ENCODE results near the gene SP140. TPM values are rescaled to one million over a fixed set of nuclear protein-coding genes. Genes with fewer than 3 reads are reported as not detected.

The SP140 gene
- total and polyA plus RNA-seq, 2 experiments from 2014 or later: 0.24 to 0.70 TPM

- no peak for ATAC-seq
- H3K79me2 ChIP-seq (replicated peaks; ENCODE audit: insufficient read depth): no peaks in the 10 kb centered on the region
- H3K36me3 ChIP-seq (ENCODE audit: insufficient read depth): 0 out of 2 replicates have a peak, but pooled peaks cover 3% of the 10 kb centered on the region
- DNase-seq (ENCODE audit: low spot score): no peak
- Mint-ChIP-seq H3K4me1 (no peaks in the 10 kb centered on the region; the same call in 2 of the 3 replicates), H3K4me3 (no peak overlapping the region), H3K27ac (no peak overlapping the region), H3K27me3 (ENCODE audit: insufficient read depth, low read depth, poor library complexity) (no peaks in the 10 kb centered on the region), H3K9me3 (peaks cover 23% of the 10 kb centered on the region; the same call in 2 of the 3 replicates), H3K36me3 (ENCODE audit: low read depth) (peaks cover 7% of the 10 kb centered on the region; the same call in 2 of the 3 replicates)
- no peak overlapping the region for H2AFZ ChIP-seq
- no peak overlapping the region for H3K27ac ChIP-seq (ENCODE audit: low read depth)
- TF ChIP-seq EZH2phosphoT487 (IDR thresholded peaks at IDR 0.05; ENCODE audit: unreplicated experiment) (no peak), CREB1 (CRISPR knock-in tag; IDR thresholded peaks at IDR 0.05; ENCODE audit: low read depth) (no peak), POLR2AphosphoS5 (IDR thresholded peaks at IDR 0.05; ENCODE audit: low read depth) (no peak), ETS1 (IDR thresholded peaks at IDR 0.05) (no peak), EZH2 (IDR thresholded peaks at IDR 0.05; ENCODE audit: low read depth, unreplicated experiment) (no peak)
- TF ChIP-seq, protein P1, sequence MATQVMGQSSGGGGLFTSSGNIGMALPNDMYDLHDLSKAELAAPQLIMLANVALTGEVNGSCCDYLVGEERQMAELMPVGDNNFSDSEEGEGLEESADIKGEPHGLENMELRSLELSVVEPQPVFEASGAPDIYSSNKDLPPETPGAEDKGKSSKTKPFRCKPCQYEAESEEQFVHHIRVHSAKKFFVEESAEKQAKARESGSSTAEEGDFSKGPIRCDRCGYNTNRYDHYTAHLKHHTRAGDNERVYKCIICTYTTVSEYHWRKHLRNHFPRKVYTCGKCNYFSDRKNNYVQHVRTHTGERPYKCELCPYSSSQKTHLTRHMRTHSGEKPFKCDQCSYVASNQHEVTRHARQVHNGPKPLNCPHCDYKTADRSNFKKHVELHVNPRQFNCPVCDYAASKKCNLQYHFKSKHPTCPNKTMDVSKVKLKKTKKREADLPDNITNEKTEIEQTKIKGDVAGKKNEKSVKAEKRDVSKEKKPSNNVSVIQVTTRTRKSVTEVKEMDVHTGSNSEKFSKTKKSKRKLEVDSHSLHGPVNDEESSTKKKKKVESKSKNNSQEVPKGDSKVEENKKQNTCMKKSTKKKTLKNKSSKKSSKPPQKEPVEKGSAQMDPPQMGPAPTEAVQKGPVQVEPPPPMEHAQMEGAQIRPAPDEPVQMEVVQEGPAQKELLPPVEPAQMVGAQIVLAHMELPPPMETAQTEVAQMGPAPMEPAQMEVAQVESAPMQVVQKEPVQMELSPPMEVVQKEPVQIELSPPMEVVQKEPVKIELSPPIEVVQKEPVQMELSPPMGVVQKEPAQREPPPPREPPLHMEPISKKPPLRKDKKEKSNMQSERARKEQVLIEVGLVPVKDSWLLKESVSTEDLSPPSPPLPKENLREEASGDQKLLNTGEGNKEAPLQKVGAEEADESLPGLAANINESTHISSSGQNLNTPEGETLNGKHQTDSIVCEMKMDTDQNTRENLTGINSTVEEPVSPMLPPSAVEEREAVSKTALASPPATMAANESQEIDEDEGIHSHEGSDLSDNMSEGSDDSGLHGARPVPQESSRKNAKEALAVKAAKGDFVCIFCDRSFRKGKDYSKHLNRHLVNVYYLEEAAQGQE (IDR thresholded peaks at IDR 0.05; ENCODE audit: unreplicated experiment): no peak
- TF ChIP-seq, protein P2, sequence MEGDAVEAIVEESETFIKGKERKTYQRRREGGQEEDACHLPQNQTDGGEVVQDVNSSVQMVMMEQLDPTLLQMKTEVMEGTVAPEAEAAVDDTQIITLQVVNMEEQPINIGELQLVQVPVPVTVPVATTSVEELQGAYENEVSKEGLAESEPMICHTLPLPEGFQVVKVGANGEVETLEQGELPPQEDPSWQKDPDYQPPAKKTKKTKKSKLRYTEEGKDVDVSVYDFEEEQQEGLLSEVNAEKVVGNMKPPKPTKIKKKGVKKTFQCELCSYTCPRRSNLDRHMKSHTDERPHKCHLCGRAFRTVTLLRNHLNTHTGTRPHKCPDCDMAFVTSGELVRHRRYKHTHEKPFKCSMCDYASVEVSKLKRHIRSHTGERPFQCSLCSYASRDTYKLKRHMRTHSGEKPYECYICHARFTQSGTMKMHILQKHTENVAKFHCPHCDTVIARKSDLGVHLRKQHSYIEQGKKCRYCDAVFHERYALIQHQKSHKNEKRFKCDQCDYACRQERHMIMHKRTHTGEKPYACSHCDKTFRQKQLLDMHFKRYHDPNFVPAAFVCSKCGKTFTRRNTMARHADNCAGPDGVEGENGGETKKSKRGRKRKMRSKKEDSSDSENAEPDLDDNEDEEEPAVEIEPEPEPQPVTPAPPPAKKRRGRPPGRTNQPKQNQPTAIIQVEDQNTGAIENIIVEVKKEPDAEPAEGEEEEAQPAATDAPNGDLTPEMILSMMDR (conservative IDR thresholded peaks at IDR 0.05; ENCODE audit: low read depth in 2 of 2): no peak
- no peaks in the 10 kb centered on the region for H3K27me3 ChIP-seq (ENCODE audit: insufficient read depth)
- H3K4me1 ChIP-seq (ENCODE audit: insufficient read depth): no peaks in the 10 kb centered on the region
- H4K20me1 ChIP-seq (replicated peaks; ENCODE audit: insufficient read depth): no peaks in the 10 kb centered on the region
- no peaks in the 10 kb centered on the region for H3F3A ChIP-seq (replicated peaks; ENCODE audit: low read depth)
- H3K9me2 ChIP-seq (ENCODE audit: insufficient read depth): 0 out of 2 replicates have a peak, but pooled peaks cover 6% of the 10 kb centered on the region
- no peak overlapping the region for H3K4me3 ChIP-seq
- H3K4me2 ChIP-seq: no peak overlapping the region
These were observed 118.2 kb downstream of the SP140 start for GRCh38 chr2:230343747-230344146.

- Histone ChIP-seq H2AFZ (no peak overlapping the region), H3K27ac (ENCODE audit: low read depth) (no peak overlapping the region), H3K4me2 (no peak overlapping the region), H3K4me3 (no peak overlapping the region), H3K36me3 (ENCODE audit: insufficient read depth) (0 out of 2 replicates have a peak, but pooled peaks cover 3% of the 10 kb centered on the region), H3K27me3 (ENCODE audit: insufficient read depth) (no peaks in the 10 kb centered on the region), H3F3A (replicated peaks; ENCODE audit: low read depth) (no peaks in the 10 kb centered on the region), H3K9me2 (ENCODE audit: insufficient read depth) (0 out of 2 replicates have a peak, but pooled peaks cover 6% of the 10 kb centered on the region), H3K4me1 (ENCODE audit: insufficient read depth) (no peaks in the 10 kb centered on the region), H3K79me2 (replicated peaks; ENCODE audit: insufficient read depth) (no peaks in the 10 kb centered on the region), H4K20me1 (replicated peaks; ENCODE audit: insufficient read depth) (no peaks in the 10 kb centered on the region)
- Mint-ChIP-seq H3K9me3 (peaks cover 23% of the 10 kb centered on the region; the same call in 2 of the 3 replicates), H3K4me3 (no peak overlapping the region), H3K36me3 (ENCODE audit: low read depth) (peaks cover 7% of the 10 kb centered on the region; the same call in 2 of the 3 replicates), H3K4me1 (no peaks in the 10 kb centered on the region; the same call in 2 of the 3 replicates), H3K27me3 (ENCODE audit: insufficient read depth, low read depth, poor library complexity) (no peaks in the 10 kb centered on the region), H3K27ac (no peak overlapping the region)
- DNase-seq (ENCODE audit: low spot score) (no peak), ATAC-seq (no peak)
- TF ChIP-seq ETS1 (IDR thresholded peaks at IDR 0.05) (no peak), POLR2AphosphoS5 (IDR thresholded peaks at IDR 0.05; ENCODE audit: low read depth) (no peak), EZH2 (IDR thresholded peaks at IDR 0.05; ENCODE audit: low read depth, unreplicated experiment) (no peak), STAT1 (IDR thresholded peaks at IDR 0.05; ENCODE audit: unreplicated experiment) (no peak), CREB1 (CRISPR knock-in tag; IDR thresholded peaks at IDR 0.05; ENCODE audit: low read depth) (no peak), EZH2phosphoT487 (IDR thresholded peaks at IDR 0.05; ENCODE audit: unreplicated experiment) (no peak), NANOG (IDR thresholded peaks at IDR 0.05; ENCODE audit: borderline replicate concordance) (no peak), ZNF114 (CRISPR knock-in tag; IDR thresholded peaks at IDR 0.05) (no peak)
- TF ChIP-seq, protein P2 (conservative IDR thresholded peaks at IDR 0.05; ENCODE audit: low read depth in 2 of 2): no peak
These were observed 120.9 kb downstream of the SP140 start for GRCh38 chr2:230346465-230346864.

Measured in GM23338 (cell line).